GM23338 (cell line): ENCODE measurements around the gene ZNF219. TPM values are rescaled to one million over a fixed set of nuclear protein-coding genes. Genes with fewer than 3 reads are reported as not detected.

Experiments
- ATAC-seq: fragments of 200-7000 bp; cut with Tn5 transposase; 3 replicates; pipeline ENCODE4 v1.9.1; 2020
- DNase-seq: peaks from one replicate; pipeline ENCODE4 v3.0.0-alpha.2; 2015; ENCODE audit warnings: low spot score
- H2AFZ ChIP-seq: fragments of 200-600 bp; sonication (generic); 2 replicates; pipeline ENCODE4 v1.8.0; 2016; ENCODE audit warnings: antibody characterized with exemption, mild to moderate bottlenecking, moderate library complexity
- H3F3A ChIP-seq: fragments of 200-600 bp; sonication (generic); replicated peaks from 2 replicates; pipeline ENCODE4 v1.8.0; 2017; ENCODE audit warnings: antibody characterized with exemption, mixed run types, low read depth
- H3K27ac ChIP-seq: fragments of 200-600 bp; sonication (generic); 2 replicates; pipeline ENCODE4 v1.6.1; 2016; ENCODE audit warnings: low read depth
- H3K27me3 ChIP-seq: fragments of 200-600 bp; sonication (generic); 2 replicates; pipeline ENCODE4 v1.8.0; 2016; ENCODE audit warnings: mild to moderate bottlenecking, mixed run types, moderate library complexity; ENCODE audit not compliant: insufficient read depth
- H3K36me3 ChIP-seq: fragments of 200-600 bp; sonication (generic); 2 replicates; pipeline ENCODE4 v1.8.0; 2016; ENCODE audit warnings: mild to moderate bottlenecking; ENCODE audit not compliant: insufficient read depth
- H3K4me1 ChIP-seq: fragments of 200-600 bp; sonication (generic); 2 replicates; pipeline ENCODE4 v1.8.0; 2016; ENCODE audit warnings: mild to moderate bottlenecking, moderate library complexity; ENCODE audit not compliant: insufficient read depth
- H3K4me2 ChIP-seq: fragments of 200-600 bp; sonication (generic); 2 replicates; pipeline ENCODE4 v1.7.1; 2017; ENCODE audit warnings: mixed run types
- H3K4me3 ChIP-seq: fragments of 200-600 bp; sonication (generic); 2 replicates; pipeline ENCODE4 v1.6.1; 2016; ENCODE audit warnings: mixed run types
- H3K79me2 ChIP-seq: fragments of 200-600 bp; sonication (generic); replicated peaks from 2 replicates; pipeline ENCODE4 v1.8.0; 2017; ENCODE audit warnings: mild to moderate bottlenecking; ENCODE audit not compliant: insufficient read depth
- H3K9me2 ChIP-seq: fragments of 200-600 bp; sonication (generic); 2 replicates; pipeline ENCODE4 v1.8.0; 2017; ENCODE audit not compliant: insufficient read depth
- H4K20me1 ChIP-seq: fragments of 200-600 bp; sonication (generic); replicated peaks from 2 replicates; pipeline ENCODE4 v1.8.0; 2017; ENCODE audit warnings: mild to moderate bottlenecking; ENCODE audit not compliant: insufficient read depth
- H3K27ac Mint-ChIP-seq: 2 replicates; pipeline ENCODE4 v1.8.0; 2020; ENCODE audit warnings: inconsistent platforms, mild to moderate bottlenecking, moderate library complexity, mixed read lengths
- H3K27me3 Mint-ChIP-seq: 3 replicates; pipeline ENCODE4 v1.8.0; 2022; ENCODE audit warnings: low read depth, mild to moderate bottlenecking, moderate library complexity, mixed read lengths, inconsistent platforms; ENCODE audit not compliant: insufficient read depth, poor library complexity
- H3K36me3 Mint-ChIP-seq: 3 replicates; pipeline ENCODE4 v1.8.0; 2021; ENCODE audit warnings: low read depth, mild to moderate bottlenecking, inconsistent platforms, moderate library complexity, mixed read lengths
- H3K4me1 Mint-ChIP-seq: 3 replicates; pipeline ENCODE4 v1.8.0; 2020; ENCODE audit warnings: mild to moderate bottlenecking, inconsistent platforms, mixed read lengths
- H3K4me3 Mint-ChIP-seq: 3 replicates; pipeline ENCODE4 v1.8.0; 2021; ENCODE audit warnings: moderate library complexity, mild to moderate bottlenecking, inconsistent platforms, mixed read lengths
- H3K9me3 Mint-ChIP-seq: 3 replicates; pipeline ENCODE4 v1.8.0; 2020; ENCODE audit warnings: moderate library complexity, mild to moderate bottlenecking, inconsistent platforms, mixed read lengths
- CREB1 ChIP-seq: fragments of 250-450 bp; sonication (Bioruptor Pico); IDR thresholded peaks from 2 replicates; pipeline ENCODE4 v1.5.0; 2020; ENCODE audit warnings: low read depth, mild to moderate bottlenecking, moderate library complexity
- EZH2 ChIP-seq: fragments of 200-600 bp; sonication (generic); IDR thresholded peaks from one replicate; pipeline ENCODE4 v1.8.0; 2017; ENCODE audit warnings: antibody characterized with exemption, mild to moderate bottlenecking, low read depth; ENCODE audit not compliant: unreplicated experiment
- NANOG ChIP-seq: IDR thresholded peaks from 2 replicates; pipeline ENCODE4 v1.6.1; 2016; ENCODE audit warnings: antibody characterized with exemption, borderline replicate concordance
- STAT1 ChIP-seq: IDR thresholded peaks from one replicate; pipeline ENCODE4 v1.6.1; 2016; ENCODE audit warnings: antibody characterized with exemption; ENCODE audit not compliant: unreplicated experiment
- ZNF114 ChIP-seq: fragments of 250-450 bp; sonication (Bioruptor Pico); IDR thresholded peaks from 2 replicates; pipeline ENCODE4 v1.5.0; 2020; ENCODE audit warnings: mild to moderate bottlenecking, moderate library complexity
- ZNF331 ChIP-seq: fragments of 250-450 bp; sonication (Bioruptor Pico); IDR thresholded peaks from 2 replicates; pipeline ENCODE4 v1.5.0; 2020; ENCODE audit warnings: low read depth, mild to moderate bottlenecking, moderate library complexity
- polyA plus RNA-seq: library from polyadenylated mRNA; unstranded; fragments of >200 nt; fragmentation: Nextera tagmentation; extraction: Ambion mirVana; gene quantifications from 2 replicates; pipeline ENCODE4 v1.2.1, GENCODE V29; 2016
- total RNA-seq: library from RNA; depleted of rRNA; stranded (reverse); fragments of >200 nt; shearing (Covaris generic); gene quantifications from 2 replicates; pipeline ENCODE4 v1.2.3, GENCODE V29; 2014
- TF ChIP-seq, protein P1 (sequence below): fragments of 250-450 bp; sonication (Bioruptor Pico); IDR thresholded peaks from 2 replicates; pipeline ENCODE4 v1.5.0; 2020; ENCODE audit warnings: mild to moderate bottlenecking, moderate library complexity
- TF ChIP-seq, protein P2 (sequence below): IDR thresholded peaks from 2 replicates; pipeline ENCODE4 v1.6.1; 2016; ENCODE audit warnings: antibody characterized with exemption

The ZNF219 gene
- total and polyA plus RNA-seq, 2 experiments from 2014 or later, result 37.7 to 153 TPM

DNA sequence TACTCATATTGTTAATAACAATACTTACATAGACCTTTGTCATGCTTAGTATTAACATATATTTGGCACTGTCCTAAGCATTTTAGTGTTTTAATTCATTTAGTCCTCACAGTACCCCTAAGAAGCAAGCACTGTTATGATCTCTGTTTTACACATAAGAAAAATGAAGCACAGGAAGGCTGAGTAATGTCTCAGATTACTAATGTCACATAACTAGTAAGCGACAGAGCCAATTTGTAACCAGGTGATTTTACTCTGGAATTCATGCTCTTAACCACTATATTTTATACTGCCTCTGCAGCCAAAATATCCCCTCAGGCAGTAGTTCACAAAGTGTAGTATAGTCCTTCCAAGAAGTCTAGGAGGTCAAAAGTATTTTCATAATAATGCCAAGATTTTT lies 22.7 kb upstream of the ZNF219 start:
- Histone ChIP-seq H3K27ac (no peak overlapping the region), H3F3A (no peaks in the 10 kb centered on the region), H3K27me3 (no peaks in the 10 kb centered on the region), H4K20me1 (no peaks in the 10 kb centered on the region), H3K4me2 (no peak overlapping the region), H2AFZ (no peak overlapping the region), H3K79me2 (no peaks in the 10 kb centered on the region), H3K4me3 (no peak overlapping the region), H3K36me3 (no peaks in the 10 kb centered on the region), H3K4me1 (no peaks in the 10 kb centered on the region; the same call in 1 of the 2 replicates), H3K9me2 (no peaks in the 10 kb centered on the region)
- H3K27ac Mint-ChIP-seq, result no peak overlapping the region
- no peaks in the 10 kb centered on the region for H3K9me3 Mint-ChIP-seq
- DNase-seq (no peak), ATAC-seq (no peak)
- H3K4me3 Mint-ChIP-seq, result no peak overlapping the region
- TF ChIP-seq NANOG, result no peak
- TF ChIP-seq CREB1, result no peak
- TF ChIP-seq ZNF114 (CRISPR knock-in tag), result no peak
- TF ChIP-seq, protein P1, sequence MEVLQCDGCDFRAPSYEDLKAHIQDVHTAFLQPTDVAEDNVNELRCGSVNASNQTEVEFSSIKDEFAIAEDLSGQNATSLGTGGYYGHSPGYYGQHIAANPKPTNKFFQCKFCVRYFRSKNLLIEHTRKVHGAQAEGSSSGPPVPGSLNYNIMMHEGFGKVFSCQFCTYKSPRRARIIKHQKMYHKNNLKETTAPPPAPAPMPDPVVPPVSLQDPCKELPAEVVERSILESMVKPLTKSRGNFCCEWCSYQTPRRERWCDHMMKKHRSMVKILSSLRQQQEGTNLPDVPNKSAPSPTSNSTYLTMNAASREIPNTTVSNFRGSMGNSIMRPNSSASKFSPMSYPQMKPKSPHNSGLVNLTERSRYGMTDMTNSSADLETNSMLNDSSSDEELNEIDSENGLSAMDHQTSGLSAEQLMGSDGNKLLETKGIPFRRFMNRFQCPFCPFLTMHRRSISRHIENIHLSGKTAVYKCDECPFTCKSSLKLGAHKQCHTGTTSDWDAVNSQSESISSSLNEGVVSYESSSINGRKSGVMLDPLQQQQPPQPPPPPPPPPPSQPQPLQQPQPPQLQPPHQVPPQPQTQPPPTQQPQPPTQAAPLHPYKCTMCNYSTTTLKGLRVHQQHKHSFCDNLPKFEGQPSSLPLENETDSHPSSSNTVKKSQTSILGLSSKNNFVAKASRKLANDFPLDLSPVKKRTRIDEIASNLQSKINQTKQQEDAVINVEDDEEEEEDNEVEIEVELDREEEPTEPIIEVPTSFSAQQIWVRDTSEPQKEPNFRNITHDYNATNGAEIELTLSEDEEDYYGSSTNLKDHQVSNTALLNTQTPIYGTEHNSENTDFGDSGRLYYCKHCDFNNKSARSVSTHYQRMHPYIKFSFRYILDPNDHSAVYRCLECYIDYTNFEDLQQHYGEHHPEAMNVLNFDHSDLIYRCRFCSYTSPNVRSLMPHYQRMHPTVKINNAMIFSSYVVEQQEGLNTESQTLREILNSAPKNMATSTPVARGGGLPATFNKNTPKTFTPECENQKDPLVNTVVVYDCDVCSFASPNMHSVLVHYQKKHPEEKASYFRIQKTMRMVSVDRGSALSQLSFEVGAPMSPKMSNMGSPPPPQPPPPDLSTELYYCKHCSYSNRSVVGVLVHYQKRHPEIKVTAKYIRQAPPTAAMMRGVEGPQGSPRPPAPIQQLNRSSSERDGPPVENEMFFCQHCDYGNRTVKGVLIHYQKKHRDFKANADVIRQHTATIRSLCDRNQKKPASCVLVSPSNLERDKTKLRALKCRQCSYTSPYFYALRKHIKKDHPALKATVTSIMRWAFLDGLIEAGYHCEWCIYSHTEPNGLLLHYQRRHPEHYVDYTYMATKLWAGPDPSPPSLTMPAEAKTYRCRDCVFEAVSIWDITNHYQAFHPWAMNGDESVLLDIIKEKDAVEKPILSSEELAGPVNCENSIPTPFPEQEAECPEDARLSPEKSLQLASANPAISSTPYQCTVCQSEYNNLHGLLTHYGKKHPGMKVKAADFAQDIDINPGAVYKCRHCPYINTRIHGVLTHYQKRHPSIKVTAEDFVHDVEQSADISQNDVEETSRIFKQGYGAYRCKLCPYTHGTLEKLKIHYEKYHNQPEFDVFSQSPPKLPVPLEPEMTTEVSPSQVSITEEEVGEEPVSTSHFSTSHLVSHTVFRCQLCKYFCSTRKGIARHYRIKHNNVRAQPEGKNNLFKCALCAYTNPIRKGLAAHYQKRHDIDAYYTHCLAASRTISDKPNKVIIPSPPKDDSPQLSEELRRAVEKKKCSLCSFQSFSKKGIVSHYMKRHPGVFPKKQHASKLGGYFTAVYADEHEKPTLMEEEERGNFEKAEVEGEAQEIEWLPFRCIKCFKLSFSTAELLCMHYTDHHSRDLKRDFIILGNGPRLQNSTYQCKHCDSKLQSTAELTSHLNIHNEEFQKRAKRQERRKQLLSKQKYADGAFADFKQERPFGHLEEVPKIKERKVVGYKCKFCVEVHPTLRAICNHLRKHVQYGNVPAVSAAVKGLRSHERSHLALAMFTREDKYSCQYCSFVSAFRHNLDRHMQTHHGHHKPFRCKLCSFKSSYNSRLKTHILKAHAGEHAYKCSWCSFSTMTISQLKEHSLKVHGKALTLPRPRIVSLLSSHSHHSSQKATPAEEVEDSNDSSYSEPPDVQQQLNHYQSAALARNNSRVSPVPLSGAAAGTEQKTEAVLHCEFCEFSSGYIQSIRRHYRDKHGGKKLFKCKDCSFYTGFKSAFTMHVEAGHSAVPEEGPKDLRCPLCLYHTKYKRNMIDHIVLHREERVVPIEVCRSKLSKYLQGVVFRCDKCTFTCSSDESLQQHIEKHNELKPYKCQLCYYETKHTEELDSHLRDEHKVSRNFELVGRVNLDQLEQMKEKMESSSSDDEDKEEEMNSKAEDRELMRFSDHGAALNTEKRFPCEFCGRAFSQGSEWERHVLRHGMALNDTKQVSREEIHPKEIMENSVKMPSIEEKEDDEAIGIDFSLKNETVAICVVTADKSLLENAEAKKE (CRISPR knock-in tag), result no peak
- no peak for TF ChIP-seq EZH2
- peaks cover 4% of the 10 kb centered on the region; the same call in 2 of the 3 replicates for H3K4me1 Mint-ChIP-seq
- no peaks in the 10 kb centered on the region for H3K36me3 Mint-ChIP-seq
- H3K27me3 Mint-ChIP-seq, result peaks cover 3% of the 10 kb centered on the region

DNA sequence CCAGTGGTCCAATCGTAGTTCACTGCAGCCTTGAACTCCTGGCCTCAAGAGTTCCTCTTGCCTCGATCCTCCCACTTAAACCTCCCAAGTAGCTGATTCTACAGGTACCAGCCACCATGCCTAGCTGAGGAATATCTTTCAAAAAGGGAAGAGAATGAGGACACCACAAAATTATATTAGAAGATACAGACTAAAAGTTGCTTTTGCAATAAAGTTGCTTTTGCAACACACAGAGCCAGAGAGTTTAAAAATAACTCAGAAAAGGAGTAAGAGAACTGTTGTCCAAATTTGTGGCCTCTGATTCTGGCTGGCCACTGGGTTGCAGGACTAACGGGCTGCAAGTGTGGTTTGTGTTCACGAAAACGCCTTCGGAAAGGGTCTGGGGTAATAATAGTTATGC lies 22.2 kb upstream of the ZNF219 start:
- Mint-ChIP-seq H3K4me1 (peaks cover 4% of the 10 kb centered on the region; the same call in 2 of the 3 replicates), H3K27ac (no peak overlapping the region), H3K36me3 (no peaks in the 10 kb centered on the region), H3K27me3 (peaks cover 3% of the 10 kb centered on the region), H3K4me3 (no peak overlapping the region), H3K9me3 (no peaks in the 10 kb centered on the region)
- no peak for DNase-seq
- Histone ChIP-seq H3K4me3 (no peak overlapping the region), H3K4me2 (no peak overlapping the region), H4K20me1 (no peaks in the 10 kb centered on the region), H3K27me3 (no peaks in the 10 kb centered on the region), H3K9me2 (no peaks in the 10 kb centered on the region), H3K79me2 (no peaks in the 10 kb centered on the region), H3K27ac (no peak overlapping the region), H3K4me1 (no peaks in the 10 kb centered on the region; the same call in 1 of the 2 replicates), H3F3A (no peaks in the 10 kb centered on the region), H3K36me3 (no peaks in the 10 kb centered on the region), H2AFZ (no peak overlapping the region)
- ATAC-seq, result no peak
- TF ChIP-seq STAT1, result no peak
- TF ChIP-seq, protein P2, sequence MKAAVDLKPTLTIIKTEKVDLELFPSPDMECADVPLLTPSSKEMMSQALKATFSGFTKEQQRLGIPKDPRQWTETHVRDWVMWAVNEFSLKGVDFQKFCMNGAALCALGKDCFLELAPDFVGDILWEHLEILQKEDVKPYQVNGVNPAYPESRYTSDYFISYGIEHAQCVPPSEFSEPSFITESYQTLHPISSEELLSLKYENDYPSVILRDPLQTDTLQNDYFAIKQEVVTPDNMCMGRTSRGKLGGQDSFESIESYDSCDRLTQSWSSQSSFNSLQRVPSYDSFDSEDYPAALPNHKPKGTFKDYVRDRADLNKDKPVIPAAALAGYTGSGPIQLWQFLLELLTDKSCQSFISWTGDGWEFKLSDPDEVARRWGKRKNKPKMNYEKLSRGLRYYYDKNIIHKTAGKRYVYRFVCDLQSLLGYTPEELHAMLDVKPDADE, result no peak
- TF ChIP-seq ZNF331, result no peak
- TF ChIP-seq EZH2, result no peak
